HepG2 (cell line): ENCODE results near the gene PEX11B. TPM values are rescaled to one million over a fixed set of nuclear protein-coding genes. Genes with fewer than 3 reads are reported as not detected.
A peak's percentile ranks its signal among the peaks of the same experiment; 100 is the strongest.

Source experiments
- AGO1 ChIP-seq: fragments of 200-400 bp; formaldehyde crosslinking; IDR thresholded peaks from 2 replicates; pipeline ENCODE4 v1.6.1; 2017; ENCODE audit warnings: mild to moderate bottlenecking, low read depth, low read length, moderate library complexity; ENCODE audit not compliant: poor library complexity, severe bottlenecking
- BRD4 ChIP-seq: sonication (generic); formaldehyde crosslinking; IDR thresholded peaks from 2 replicates; pipeline ENCODE4 v1.4.0; 2020; ENCODE audit warnings: missing genetic modification reagents
- CSRNP1 ChIP-seq: sonication (generic); formaldehyde crosslinking; IDR thresholded peaks from 2 replicates; pipeline ENCODE4 v1.8.1; 2023; ENCODE audit warnings: mild to moderate bottlenecking, missing genetic modification reagents
- KAT7 ChIP-seq: IDR thresholded peaks from 2 replicates; pipeline ENCODE4 v1.6.1; 2018; ENCODE audit warnings: borderline replicate concordance, missing compliant biosample characterization
- MBNL3 ChIP-seq: fragments of 250-450 bp; sonication (Bioruptor Pico); conservative IDR thresholded peaks from 2 replicates; pipeline ENCODE4 v1.8.0; 2022; ENCODE audit warnings: mild to moderate bottlenecking, inconsistent platforms
- NCOA2 ChIP-seq: sonication (generic); formaldehyde crosslinking; IDR thresholded peaks from 2 replicates; pipeline ENCODE4 v1.8.0; 2022; ENCODE audit warnings: inconsistent platforms
- NFAT5 ChIP-seq: sonication (generic); formaldehyde crosslinking; IDR thresholded peaks from 2 replicates; pipeline ENCODE4 v1.4.0; 2020; ENCODE audit warnings: missing genetic modification reagents
- NR2F1 ChIP-seq, 2 experiments: fragments of 450-650 bp in 1 of 2; formaldehyde crosslinking in 1 of 2; IDR thresholded peaks; 2 replicates each; pipeline versions ENCODE4 v1.5.0 to v1.6.1; 2016 to 2020; ENCODE audit warnings: mild to moderate bottlenecking in 1 of 2, missing compliant biosample characterization in 1 of 2, missing genetic modification reagents in 1 of 2, moderate library complexity in 1 of 2
- RARA ChIP-seq: IDR thresholded peaks from 2 replicates; pipeline ENCODE4 v1.6.1; 2016; ENCODE audit warnings: missing genetic modification reagents, missing compliant biosample characterization
- THAP11 ChIP-seq: IDR thresholded peaks from 2 replicates; pipeline ENCODE4 v1.6.1; 2016; ENCODE audit warnings: missing biosample characterization, missing genetic modification reagents
- TRIM24 ChIP-seq: sonication (generic); formaldehyde crosslinking; IDR thresholded peaks from 2 replicates; pipeline ENCODE4 v1.8.0; 2022; ENCODE audit warnings: mild to moderate bottlenecking, missing genetic modification reagents
- ZHX2 ChIP-seq, 2 experiments: sonication (generic) in 1 of 2; formaldehyde crosslinking in 1 of 2; IDR thresholded peaks; 2 replicates each; pipeline versions ENCODE4 v1.6.1 to v1.9.0; 2014 to 2022; ENCODE audit warnings: antibody characterized with exemption in 1 of 2, borderline replicate concordance in 1 of 2, inconsistent platforms in 1 of 2, low read depth in 1 of 2, missing genetic modification reagents in 1 of 2
- ZNF501 ChIP-seq: sonication (generic); formaldehyde crosslinking; IDR thresholded peaks from 2 replicates; pipeline ENCODE4 v1.5.1; 2020; ENCODE audit warnings: mild to moderate bottlenecking, moderate library complexity, missing genetic modification reagents
- ZNF512 ChIP-seq: sonication (generic); formaldehyde crosslinking; IDR thresholded peaks from 2 replicates; pipeline ENCODE4 v1.4.0; 2020; ENCODE audit warnings: mild to moderate bottlenecking, missing genetic modification reagents
- ZNF713 ChIP-seq: sonication (generic); formaldehyde crosslinking; IDR thresholded peaks from 2 replicates; pipeline ENCODE4 v1.4.0; 2020; ENCODE audit warnings: mild to moderate bottlenecking, missing genetic modification reagents
- polyA plus RNA-seq, 8 experiments: library from polyadenylated mRNA; depleted of rRNA in 3 of 8; stranded (reverse) in 7 of 8; unstranded in 1 of 8; fragments of >200 nt; fragmentation: Illumina TruSeq in 4 of 8; extraction: Trizol in 4 of 8; gene quantifications; 2 replicates each; pipeline versions ENCODE4 v1.2.1 to v1.2.3, GENCODE V29; 2011 to 2016; ENCODE audit warnings: low read depth in 4 of 8, missing spikeins in 1 of 8, mixed read lengths in 1 of 8; ENCODE audit not compliant: insufficient read depth in 1 of 8
- total RNA-seq, 5 experiments: library from RNA; depleted of rRNA; stranded (reverse); fragments of >200 nt; fragmentation: Illumina TruSeq; extraction: Trizol; gene quantifications; 2 replicates each; pipeline ENCODE4 v1.2.3, GENCODE V29; 2016; ENCODE audit warnings: low read depth in 1 of 5

Gene PEX11B
- total and polyA plus RNA-seq, 2 of the 13 experiments (the other 11 are each of a cell fraction or from before 2014, with no cell fraction given) = 21.6 to 48.4 TPM

GRCh38 chr1:145897969-145898368, 20.5 kb downstream of the PEX11B start (continued):
- no peak for TF ChIP-seq AGO1
- peak; percentile 91 for TF ChIP-seq RARA (CRISPR knock-in tag)
- TF ChIP-seq MBNL3 (CRISPR knock-in tag) = no peak
- no peak for TF ChIP-seq ZNF512 (CRISPR knock-in tag)
- no peak for TF ChIP-seq NFAT5
- no peak for TF ChIP-seq KAT7
- no peak for TF ChIP-seq THAP11 (CRISPR knock-in tag)
- TF ChIP-seq NCOA2 (CRISPR knock-in tag) = 0 out of 2 replicates have a peak, but pooled peaks have one; percentile 60
- no peak for TF ChIP-seq BRD4 (CRISPR knock-in tag)
- TF ChIP-seq TRIM24 (CRISPR knock-in tag) = no peak
- TF ChIP-seq ZNF713 (CRISPR knock-in tag) = no peak
- TF ChIP-seq ZHX2 (IDR thresholded peaks at IDR 0.05; ENCODE audit: low read depth) = no peak
- no peak for TF ChIP-seq ZHX2 (CRISPR knock-in tag; IDR thresholded peaks at IDR 0.05; ENCODE audit: borderline replicate concordance)
- peak; percentile 61 to 70 for TF ChIP-seq NR2F1 (CRISPR knock-in tag; IDR thresholded peaks at IDR 0.05)
- no peak for TF ChIP-seq CSRNP1 (CRISPR knock-in tag)
- no peak for TF ChIP-seq ZNF501 (CRISPR knock-in tag)
